Transverse colon (tissue), 4 donors: Measurements from ENCODE around the gene SNX8.

ENCODE experiments used
- CTCF ChIP-seq, 5 experiments: fragments of 200-600 bp in 3 of 5; fragments of 450-650 bp in 2 of 5; sonication (generic) in 3 of 5; IDR thresholded peaks; 1 replicate in 2 of 5; 2 replicates in 3 of 5; pipeline ENCODE4 v1.5.1; 2016 to 2017; ENCODE audit warnings: antibody characterized with exemption in 5 of 5, inconsistent platforms in 3 of 5, mild to moderate bottlenecking in 2 of 5, moderate library complexity in 1 of 5
- EP300 ChIP-seq: sonication (generic); formaldehyde crosslinking; IDR thresholded peaks from one replicate; pipeline ENCODE4 v1.6.1; 2017; ENCODE audit warnings: antibody characterized with exemption, low read depth
- POLR2A ChIP-seq: fragments of 450-650 bp; IDR thresholded peaks from one replicate; pipeline ENCODE4 v1.6.1; 2016; ENCODE audit warnings: antibody characterized with exemption, mild to moderate bottlenecking, moderate library complexity
- POLR2AphosphoS5 ChIP-seq, 3 donors: sonication (generic); formaldehyde crosslinking; IDR thresholded peaks; one replicate each; pipeline ENCODE4 v1.6.1; 2016; ENCODE audit warnings: antibody characterized with exemption in 3 of 3

DNA sequence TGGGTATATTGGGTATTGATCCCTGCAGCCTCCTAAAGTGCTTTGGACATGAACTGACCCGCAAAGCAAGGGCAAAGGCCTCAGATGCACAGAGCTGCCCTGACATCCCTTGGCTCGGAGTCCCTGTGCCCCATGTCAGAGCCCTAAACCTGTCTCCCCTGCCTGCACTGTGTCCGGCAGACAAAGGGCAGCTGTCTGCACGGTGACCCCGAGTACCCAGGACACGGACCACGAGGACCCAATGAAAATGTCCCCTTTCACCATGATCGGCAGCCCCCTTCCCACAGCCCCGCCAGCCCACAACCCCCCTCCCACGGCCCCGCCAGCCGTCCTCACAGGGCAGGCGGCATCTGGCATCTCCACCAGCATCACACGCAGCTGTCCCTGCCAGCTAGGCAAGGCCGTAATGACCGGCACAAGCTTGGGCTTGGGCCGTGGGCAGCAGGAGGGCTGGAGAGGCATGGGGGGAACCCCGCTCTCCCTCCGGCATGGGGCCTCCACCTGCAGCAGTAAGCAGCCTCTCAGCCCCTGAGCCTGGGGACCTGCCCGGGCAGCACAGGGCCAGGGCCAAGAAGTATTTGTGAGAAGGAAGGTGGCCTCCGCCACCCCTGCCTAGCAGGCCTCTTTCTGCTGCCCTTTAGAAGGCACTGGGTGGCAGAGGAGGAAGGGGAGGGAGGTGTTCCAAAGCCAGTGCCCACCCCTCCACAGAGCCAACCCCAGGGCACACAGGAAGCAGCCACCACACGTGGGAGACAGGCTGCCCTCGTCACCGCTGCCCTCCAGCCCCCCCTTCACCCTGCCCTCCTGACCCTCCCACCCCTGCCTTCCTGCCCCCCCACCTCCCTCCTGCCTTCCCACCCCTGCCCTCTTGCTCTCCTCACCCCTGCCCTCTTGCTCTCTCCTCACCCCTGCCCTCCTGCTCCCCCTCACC lies 62.1 kb downstream of the SNX8 start:
- no peak for TF ChIP-seq CTCF (IDR thresholded peaks at IDR 0.05)
- TF ChIP-seq POLR2A: no peak
- TF ChIP-seq POLR2AphosphoS5 (IDR thresholded peaks at IDR 0.05): no peak
- no peak for TF ChIP-seq EP300
